Left renal pelvis (tissue), 4 donors: ENCODE results near the gene B3GNT9. TPM values are rescaled to one million over a fixed set of nuclear protein-coding genes. Genes with fewer than 3 reads are reported as not detected.

Experiments
- polyA plus RNA-seq, 4 donors: library from polyadenylated mRNA; unstranded; fragments of 120-200 nt; gene quantifications; one replicate each; pipeline ENCODE4 v1.2.1, GENCODE V29; 2013; ENCODE audit not compliant: insufficient read length in 4 of 4

The B3GNT9 gene
- polyA plus RNA-seq, 4 donors: 8.5 to 40.1 (median 11.6) TPM

Other genes starting within 250 kb of the B3GNT9 start
- gene CDH16, start 232.1 kb downstream of the B3GNT9 start, polyA plus RNA-seq: 100 to 1,000 TPM in 3 of 4 donors, 1 to 10 TPM in 1; 4.1 to 307 (median 238) TPM
- gene RRAD, start 225.5 kb downstream of the B3GNT9 start, polyA plus RNA-seq: 1 to 10 TPM; 1.2 to 5.4 (median 2.1) TPM
- 100 to 1,000 TPM in 1 of 4 donors, 10 to 100 TPM in 3; 62.2 to 102 (median 84.8) TPM for gene CIAO2B, start 216.6 kb downstream of the B3GNT9 start, polyA plus RNA-seq
- 10 to 100 TPM; 28.7 to 48.5 (median 36.1) TPM for gene CES2, start 215.5 kb downstream of the B3GNT9 start, polyA plus RNA-seq
- gene CES3, start 189.7 kb downstream of the B3GNT9 start, polyA plus RNA-seq: 1 to 10 TPM in 3 of 4 donors, under 1 TPM in 1; 0.74 to 3.5 (median 2.0) TPM
- gene CES4A, start 162.4 kb downstream of the B3GNT9 start, polyA plus RNA-seq: 10 to 100 TPM in 2 of 4 donors, 1 to 10 TPM in 2; 6.3 to 13.2 (median 10.3) TPM
- 10 to 100 TPM; 69.3 to 78.9 (median 76.2) TPM for gene CBFB, start 121.8 kb downstream of the B3GNT9 start, polyA plus RNA-seq
- 10 to 100 TPM; 21.4 to 28.3 (median 24.6) TPM for gene PHAF1, start 41.1 kb downstream of the B3GNT9 start, polyA plus RNA-seq
- gene TRADD, start 8.9 kb upstream of the B3GNT9 start, polyA plus RNA-seq: 1 to 10 TPM; 2.9 to 7.5 (median 3.8) TPM
- gene FBXL8, start 9.0 kb upstream of the B3GNT9 start, polyA plus RNA-seq: 1 to 10 TPM; 1.2 to 2.5 (median 1.6) TPM
- gene HSF4, start 13.7 kb upstream of the B3GNT9 start, polyA plus RNA-seq: 1 to 10 TPM; 1.4 to 5.7 (median 2.3) TPM
- gene NOL3, start 19.5 kb upstream of the B3GNT9 start, polyA plus RNA-seq: 1 to 10 TPM; 2.4 to 7.6 (median 4.9) TPM
- gene MATCAP1, start 33.0 kb upstream of the B3GNT9 start, polyA plus RNA-seq: 10 to 100 TPM; 29.3 to 61.4 (median 42.3) TPM
- gene EXOC3L1, start 39.1 kb upstream of the B3GNT9 start, polyA plus RNA-seq: 1 to 10 TPM; 2.3 to 7.7 (median 4.3) TPM
- 10 to 100 TPM; 50.0 to 71.4 (median 50.9) TPM for gene E2F4, start 41.2 kb upstream of the B3GNT9 start, polyA plus RNA-seq
- gene ELMO3, start 48.1 kb upstream of the B3GNT9 start, polyA plus RNA-seq: 1 to 10 TPM in 3 of 4 donors, under 1 TPM in 1; 0.86 to 8.5 (median 5.5) TPM
- 10 to 100 TPM; 30.6 to 46.4 (median 37.3) TPM for gene TMEM208, start 76.1 kb upstream of the B3GNT9 start, polyA plus RNA-seq
- gene FHOD1, start 96.5 kb upstream of the B3GNT9 start, polyA plus RNA-seq: 10 to 100 TPM; 37.6 to 51.7 (median 40.2) TPM
- gene SLC9A5, start 98.0 kb upstream of the B3GNT9 start, polyA plus RNA-seq: 1 to 10 TPM; 2.6 to 5.9 (median 4.5) TPM
- gene PLEKHG4, start 128.5 kb upstream of the B3GNT9 start, polyA plus RNA-seq: 10 to 100 TPM in 3 of 4 donors, 1 to 10 TPM in 1; 9.5 to 28.0 (median 14.5) TPM
- 1 to 10 TPM in 2 of 4 donors, under 1 TPM in 2; 0.50 to 2.3 (median 1.2) TPM for gene KCTD19, start 175.7 kb upstream of the B3GNT9 start, polyA plus RNA-seq
- 1 to 10 TPM; 1.5 to 7.7 (median 4.6) TPM for gene LRRC36, start 175.8 kb upstream of the B3GNT9 start, polyA plus RNA-seq
- gene TPPP3, start 242.5 kb upstream of the B3GNT9 start, polyA plus RNA-seq: 10 to 100 TPM; 44.8 to 63.4 (median 53.2) TPM